ENCODE data around the gene ASCL4. TPM values are rescaled to one million over a fixed set of nuclear protein-coding genes. Genes with fewer than 3 reads are reported as not detected.

Gene ASCL4
- total RNA-seq, 1 experiment from 2014 or later = not detected

GRCh38 chr12:107791465-107792089, 17.1 kb downstream of the ASCL4 start:
- Mint-ChIP-seq H3K9me3 (peaks cover 40% of the 10 kb centered on the region), H3K4me3 (no peak overlapping the region), H3K36me3 (peaks cover 23% of the 10 kb centered on the region), H3K27me3 (ENCODE audit: low read depth) (peaks cover 46% of the 10 kb centered on the region), H3K27ac (no peak overlapping the region), H3K4me1 (no peaks in the 10 kb centered on the region; the same call in 1 of the 2 replicates)
- TF ChIP-seq MXD4 (CRISPR knock-in tag; IDR thresholded peaks at IDR 0.05; ENCODE audit: borderline replicate concordance) = no peak
- no peak for TF ChIP-seq ZNF512 (CRISPR knock-in tag; IDR thresholded peaks at IDR 0.05; ENCODE audit: borderline replicate concordance)
- TF ChIP-seq GTF2I (CRISPR knock-in tag; conservative IDR thresholded peaks at IDR 0.05) = no peak
- TF ChIP-seq ATF6 (CRISPR knock-in tag; IDR thresholded peaks at IDR 0.05) = no peak
- no peak for TF ChIP-seq ARID4B (CRISPR knock-in tag; IDR thresholded peaks at IDR 0.05; ENCODE audit: borderline replicate concordance)
- TF ChIP-seq OVOL2 (CRISPR knock-in tag; IDR thresholded peaks at IDR 0.05; ENCODE audit: borderline replicate concordance) = no peak
- no peak for TF ChIP-seq FOXP1 (CRISPR knock-in tag; IDR thresholded peaks at IDR 0.05; ENCODE audit: borderline replicate concordance)
- no peak for TF ChIP-seq NR1H2 (CRISPR knock-in tag; IDR thresholded peaks at IDR 0.05)
- no peak for TF ChIP-seq EMX1 (CRISPR knock-in tag; IDR thresholded peaks at IDR 0.05)
- TF ChIP-seq ATF2 (CRISPR knock-in tag; IDR thresholded peaks at IDR 0.05; ENCODE audit: borderline replicate concordance, low read depth) = no peak
- TF ChIP-seq ZNF317 (CRISPR knock-in tag; IDR thresholded peaks at IDR 0.05; ENCODE audit: borderline replicate concordance, low read depth) = no peak
- no peak for TF ChIP-seq STAT6 (CRISPR knock-in tag; conservative IDR thresholded peaks at IDR 0.05; ENCODE audit: low read depth)
- CTCF ChIA-PET = no interaction called here
- no peak for DNase-seq (ENCODE audit: low spot score)
- POLR2A ChIA-PET = no interaction called here
- ATAC-seq = no peak
